MM.1S (cell line): ENCODE data around the gene RBFA.
A peak's percentile ranks its signal among the peaks of the same experiment; 100 is the strongest.

Experiments used
- DNase-seq: peaks from one replicate; pipeline ENCODE4 v3.0.0-alpha.2; 2015
- H2AFZ ChIP-seq: fragments of 300-600 bp; sonication (generic); 2 replicates; pipeline ENCODE4 v1.6.0; 2016; ENCODE audit warnings: antibody characterized with exemption, low read length
- H3F3A ChIP-seq: fragments of 300-600 bp; sonication (generic); 2 replicates; pipeline ENCODE4 v1.6.1; 2016; ENCODE audit warnings: mild to moderate bottlenecking, antibody characterized with exemption, low read length, moderate library complexity, mixed read lengths; ENCODE audit not compliant: insufficient read depth
- H3K27ac ChIP-seq: fragments of 300-600 bp; sonication (generic); 2 replicates; pipeline ENCODE4 v1.5.1; 2016; ENCODE audit warnings: mild to moderate bottlenecking, low read length
- H3K27me3 ChIP-seq: fragments of 300-600 bp; sonication (generic); replicated peaks from 2 replicates; pipeline ENCODE4 v1.6.0; 2016; ENCODE audit warnings: low read length; ENCODE audit not compliant: insufficient read depth
- H3K36me3 ChIP-seq: fragments of 300-600 bp; sonication (generic); replicated peaks from 2 replicates; pipeline ENCODE4 v1.6.1; 2016; ENCODE audit warnings: mild to moderate bottlenecking, low read length, mixed read lengths; ENCODE audit not compliant: insufficient read depth
- H3K4me1 ChIP-seq: fragments of 300-600 bp; sonication (generic); 2 replicates; pipeline ENCODE4 v1.6.1; 2016; ENCODE audit warnings: low read length, mixed read lengths
- H3K4me2 ChIP-seq: fragments of 300-600 bp; sonication (generic); 2 replicates; pipeline ENCODE4 v1.6.0; 2016; ENCODE audit warnings: low read depth, low read length
- H3K4me3 ChIP-seq: fragments of 300-600 bp; sonication (generic); 2 replicates; pipeline ENCODE4 v1.5.1; 2016; ENCODE audit warnings: low read length, mixed read lengths
- H3K79me2 ChIP-seq: fragments of 300-600 bp; sonication (generic); 2 replicates; pipeline ENCODE4 v1.6.1; 2016; ENCODE audit warnings: mixed run types, low read length, mixed read lengths
- H3K9ac ChIP-seq: fragments of 300-600 bp; sonication (generic); 2 replicates; pipeline ENCODE4 v1.6.1; 2016; ENCODE audit warnings: low read length, mixed read lengths
- H3K9me2 ChIP-seq: fragments of 300-600 bp; sonication (generic); replicated peaks from 2 replicates; pipeline ENCODE4 v1.6.1; 2016; ENCODE audit warnings: mild to moderate bottlenecking, low read length, mixed read lengths; ENCODE audit not compliant: insufficient read depth
- H3K9me3 ChIP-seq: fragments of 300-600 bp; sonication (generic); replicated peaks from 2 replicates; pipeline ENCODE4 v1.6.1; 2016; ENCODE audit warnings: mild to moderate bottlenecking, low read length, mixed read lengths; ENCODE audit not compliant: insufficient read depth
- H4K20me1 ChIP-seq: fragments of 300-600 bp; sonication (generic); 2 replicates; pipeline ENCODE4 v1.6.1; 2016; ENCODE audit warnings: mild to moderate bottlenecking, low read length, moderate library complexity, mixed read lengths; ENCODE audit not compliant: insufficient read depth
- EZH2 ChIP-seq: fragments of 300-600 bp; sonication (generic); optimal IDR thresholded peaks from 2 replicates; pipeline ENCODE3; 2017; ENCODE audit warnings: low read depth, mild to moderate bottlenecking, antibody characterized with exemption, low read length, mixed read lengths
- EZH2phosphoT487 ChIP-seq: fragments of 300-600 bp; sonication (generic); IDR thresholded peaks from 2 replicates; pipeline ENCODE4 v1.6.1; 2018; ENCODE audit warnings: antibody characterized with exemption, low read length
- TF ChIP-seq, protein P1 (sequence below): fragments of 300-600 bp; sonication (generic); IDR thresholded peaks from 2 replicates; pipeline ENCODE4 v1.5.1; 2016; ENCODE audit warnings: antibody characterized with exemption, low read length, mixed read lengths

RBFA gene

DNA sequence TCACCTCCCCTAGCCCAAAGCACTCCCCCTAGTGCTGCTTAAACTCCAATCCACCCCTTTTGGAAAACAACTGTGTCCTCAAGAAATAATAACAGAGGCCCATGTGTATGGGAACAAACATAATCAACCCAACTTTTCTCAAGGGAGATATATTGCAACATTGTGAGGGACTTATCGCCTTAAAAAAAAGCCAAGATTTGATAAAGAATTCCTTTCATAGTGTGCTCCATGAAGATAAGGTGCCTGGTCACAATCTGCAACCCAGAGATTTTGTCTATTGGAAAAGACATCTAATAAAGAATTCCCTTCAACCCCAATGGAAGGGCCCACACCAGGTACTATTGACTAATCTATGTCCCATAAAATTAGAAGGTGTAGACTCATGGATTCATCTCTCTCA lies 4.5 kb upstream of the RBFA start:
- Histone ChIP-seq H3K4me3 (no peak overlapping the region), H3K4me2 (no peak overlapping the region), H3K27me3 (no peaks in the 10 kb centered on the region), H3K4me1 (0 out of 2 replicates have a peak, but pooled peaks cover 4% of the 10 kb centered on the region), H3K9ac (no peak overlapping the region), H3F3A (no peaks in the 10 kb centered on the region), H3K9me3 (no peaks in the 10 kb centered on the region), H3K9me2 (no peaks in the 10 kb centered on the region), H3K36me3 (no peaks in the 10 kb centered on the region), H2AFZ (no peak overlapping the region), H4K20me1 (no peaks in the 10 kb centered on the region), H3K27ac (no peak overlapping the region), H3K79me2 (no peaks in the 10 kb centered on the region)
- no peak for TF ChIP-seq EZH2
- no peak for TF ChIP-seq EZH2phosphoT487
- TF ChIP-seq, protein P1, sequence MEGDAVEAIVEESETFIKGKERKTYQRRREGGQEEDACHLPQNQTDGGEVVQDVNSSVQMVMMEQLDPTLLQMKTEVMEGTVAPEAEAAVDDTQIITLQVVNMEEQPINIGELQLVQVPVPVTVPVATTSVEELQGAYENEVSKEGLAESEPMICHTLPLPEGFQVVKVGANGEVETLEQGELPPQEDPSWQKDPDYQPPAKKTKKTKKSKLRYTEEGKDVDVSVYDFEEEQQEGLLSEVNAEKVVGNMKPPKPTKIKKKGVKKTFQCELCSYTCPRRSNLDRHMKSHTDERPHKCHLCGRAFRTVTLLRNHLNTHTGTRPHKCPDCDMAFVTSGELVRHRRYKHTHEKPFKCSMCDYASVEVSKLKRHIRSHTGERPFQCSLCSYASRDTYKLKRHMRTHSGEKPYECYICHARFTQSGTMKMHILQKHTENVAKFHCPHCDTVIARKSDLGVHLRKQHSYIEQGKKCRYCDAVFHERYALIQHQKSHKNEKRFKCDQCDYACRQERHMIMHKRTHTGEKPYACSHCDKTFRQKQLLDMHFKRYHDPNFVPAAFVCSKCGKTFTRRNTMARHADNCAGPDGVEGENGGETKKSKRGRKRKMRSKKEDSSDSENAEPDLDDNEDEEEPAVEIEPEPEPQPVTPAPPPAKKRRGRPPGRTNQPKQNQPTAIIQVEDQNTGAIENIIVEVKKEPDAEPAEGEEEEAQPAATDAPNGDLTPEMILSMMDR: no peak
- DNase-seq: no peak

DNA sequence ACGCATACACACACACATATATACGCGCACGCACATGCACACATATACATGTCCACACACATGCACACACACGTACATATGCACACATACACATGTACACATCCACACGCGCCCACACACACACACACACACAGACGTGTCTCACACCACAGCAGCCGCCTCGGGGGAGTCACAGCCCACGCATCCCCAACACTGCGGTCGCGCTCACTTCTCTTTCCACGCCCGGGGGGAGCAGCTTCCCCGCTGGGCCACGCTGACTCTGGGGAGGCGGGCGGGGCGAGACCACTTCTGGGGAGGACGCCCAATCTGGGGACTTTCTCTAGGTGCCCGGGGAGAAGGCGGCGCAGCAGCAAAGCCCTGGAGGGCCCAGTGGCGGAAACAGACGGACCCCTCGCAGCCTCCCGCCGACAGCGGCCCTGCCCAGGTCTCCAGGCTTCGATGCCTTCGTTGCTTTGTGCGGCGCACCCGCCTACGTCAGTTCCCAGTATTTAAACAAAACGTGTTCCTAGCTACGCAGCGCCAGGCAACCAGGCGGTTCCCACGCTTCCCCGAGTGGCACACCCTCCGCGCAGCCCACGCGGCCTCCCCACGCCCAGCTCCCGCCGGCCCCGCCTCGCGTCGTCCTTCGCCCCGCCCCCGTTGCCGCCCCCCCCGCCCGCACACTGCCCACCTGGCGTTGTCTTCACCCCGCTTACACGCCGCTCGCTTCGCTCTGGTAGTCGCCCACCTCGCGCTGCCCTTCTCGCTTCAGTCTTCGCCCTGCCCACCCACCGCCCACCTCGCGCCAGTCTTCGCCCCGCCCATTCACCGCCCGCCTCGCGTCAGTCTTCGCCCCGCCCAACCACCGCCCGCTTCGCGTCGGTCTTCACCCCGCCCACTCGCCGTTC lies 810 bp upstream of the RBFA start:
- Histone ChIP-seq H3K4me1 (0 out of 2 replicates have a peak, but pooled peaks cover 4% of the 10 kb centered on the region), H2AFZ (peak overlapping the region; percentile 78), H3K9ac (peak overlapping the region; percentile 45; the same call in 1 of the 2 replicates), H3F3A (no peaks in the 10 kb centered on the region), H3K36me3 (peaks cover 3% of the 10 kb centered on the region; the same call in 1 of the 2 replicates), H3K79me2 (peaks cover 20% of the 10 kb centered on the region), H3K27me3 (no peaks in the 10 kb centered on the region), H3K4me3 (peak overlapping the region; percentile 74), H3K27ac (peak overlapping the region; percentile 35; the same call in 1 of the 2 replicates), H3K9me3 (no peaks in the 10 kb centered on the region), H3K9me2 (no peaks in the 10 kb centered on the region), H4K20me1 (no peaks in the 10 kb centered on the region), H3K4me2 (peak overlapping the region; percentile 92)
- TF ChIP-seq, protein P1: no peak
- no peak for TF ChIP-seq EZH2
- no peak for TF ChIP-seq EZH2phosphoT487
- peak; percentile 6 for DNase-seq

DNA sequence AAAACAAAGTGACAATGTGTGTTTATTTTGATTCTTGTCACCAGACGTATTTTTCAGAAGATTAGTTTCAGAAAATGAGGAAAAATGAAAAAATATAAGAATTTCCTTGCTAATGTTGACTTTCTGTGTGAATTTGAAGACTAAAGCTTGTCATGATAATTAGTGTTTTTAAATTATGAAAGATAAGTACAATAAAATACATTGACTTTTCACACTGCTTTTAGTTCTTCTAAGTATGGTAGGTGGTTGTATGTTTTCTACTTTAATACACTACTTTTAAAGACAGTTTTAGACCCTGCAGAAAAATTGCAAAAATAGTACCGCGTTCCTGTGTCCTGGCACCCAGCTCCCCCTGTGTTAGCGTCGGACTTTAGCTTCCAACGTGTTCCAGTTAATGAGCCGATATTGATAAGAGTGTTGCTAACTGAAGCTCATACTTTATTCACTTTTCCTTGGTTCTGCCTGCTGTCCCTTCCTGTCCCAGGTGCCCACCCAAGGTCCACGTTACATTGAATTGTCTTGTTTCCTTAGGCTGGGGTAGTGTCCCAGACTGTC lies 695 bp downstream of the RBFA start:
- no peaks in the 10 kb centered on the region for H3F3A ChIP-seq
- peaks cover 3% of the 10 kb centered on the region; the same call in 1 of the 2 replicates for H3K36me3 ChIP-seq
- peak overlapping the region; percentile 77 for H3K4me2 ChIP-seq
- no peak for TF ChIP-seq EZH2phosphoT487
- TF ChIP-seq, protein P1: no peak
- no peak for TF ChIP-seq EZH2
- peak overlapping the region; percentile 77 for H3K9ac ChIP-seq
- H3K4me1 ChIP-seq: 0 out of 2 replicates have a peak, but pooled peaks cover 4% of the 10 kb centered on the region
- no peaks in the 10 kb centered on the region for H3K9me2 ChIP-seq
- H2AFZ ChIP-seq: peak overlapping the region; percentile 37
- no peaks in the 10 kb centered on the region for H3K27me3 ChIP-seq
- peaks cover 20% of the 10 kb centered on the region for H3K79me2 ChIP-seq
- H3K9me3 ChIP-seq: no peaks in the 10 kb centered on the region
- DNase-seq: no peak
- no peaks in the 10 kb centered on the region for H4K20me1 ChIP-seq
- H3K4me3 ChIP-seq: peak overlapping the region; percentile 81
- H3K27ac ChIP-seq: peak overlapping the region; percentile 69; the same call in 1 of the 2 replicates
